H9 (cell line): ENCODE results near the gene ME3. TPM values are rescaled to one million over a fixed set of nuclear protein-coding genes. Genes with fewer than 3 reads are reported as not detected.

Source experiments
- DNase-seq: peaks from one replicate; pipeline ENCODE4 v3.0.0-alpha.2; 2017
- H2AFZ ChIP-seq: one replicate; pipeline ENCODE4 v1.6.1; 2013; ENCODE audit warnings: mild to moderate bottlenecking, low read length, control low read depth, moderate library complexity
- H2AK5ac ChIP-seq: 2 replicates; pipeline ENCODE4 v1.6.1; 2013; ENCODE audit warnings: low read length, control low read depth, mixed read lengths; ENCODE audit not compliant: insufficient read length
- H2BK120ac ChIP-seq: one replicate; pipeline ENCODE4 v1.6.1; 2013; ENCODE audit warnings: low read depth, mild to moderate bottlenecking, low read length, control low read depth, inconsistent platforms; ENCODE audit not compliant: poor library complexity, severe bottlenecking
- H2BK12ac ChIP-seq: 2 replicates; pipeline ENCODE4 v1.6.1; 2013; ENCODE audit warnings: low read length, control low read depth, mixed read lengths, low read depth; ENCODE audit not compliant: insufficient read length
- H2BK15ac ChIP-seq: 2 replicates; pipeline ENCODE4 v1.6.1; 2013; ENCODE audit warnings: low read depth, low read length, control low read depth
- H2BK20ac ChIP-seq: one replicate; pipeline ENCODE4 v1.6.1; 2013; ENCODE audit warnings: low read depth, mild to moderate bottlenecking, low read length, control low read depth, inconsistent platforms; ENCODE audit not compliant: poor library complexity, severe bottlenecking
- H2BK5ac ChIP-seq: 2 replicates; pipeline ENCODE4 v1.6.1; 2013; ENCODE audit warnings: low read length, control low read depth, mixed read lengths; ENCODE audit not compliant: insufficient read length
- H3K14ac ChIP-seq: 2 replicates; pipeline ENCODE4 v1.6.1; 2013; ENCODE audit warnings: low read length, control low read depth; ENCODE audit not compliant: insufficient read depth
- H3K18ac ChIP-seq: 2 replicates; pipeline ENCODE4 v1.6.1; 2013; ENCODE audit warnings: low read depth, mild to moderate bottlenecking, mixed read lengths, low read length, control low read depth; ENCODE audit not compliant: insufficient read length
- H3K23ac ChIP-seq: 2 replicates; pipeline ENCODE4 v1.6.1; 2013; ENCODE audit warnings: low read length, control low read depth, mixed read lengths, low read depth; ENCODE audit not compliant: insufficient read length
- H3K23me2 ChIP-seq: 2 replicates; pipeline ENCODE4 v1.6.1; 2013; ENCODE audit warnings: low read depth, mild to moderate bottlenecking, mixed read lengths, low read length, control low read depth; ENCODE audit not compliant: insufficient read length, poor library complexity, severe bottlenecking
- H3K27ac ChIP-seq: 2 replicates; pipeline ENCODE4 v1.5.1; 2013; ENCODE audit warnings: low read length, control low read depth, mixed read lengths, low read depth; ENCODE audit not compliant: insufficient read length
- H3K27me3 ChIP-seq: 2 replicates; pipeline ENCODE4 v1.6.1; 2013; ENCODE audit warnings: low read length, control low read depth, inconsistent platforms; ENCODE audit not compliant: insufficient read depth
- H3K4ac ChIP-seq: 2 replicates; pipeline ENCODE4 v1.6.1; 2013; ENCODE audit warnings: low read depth, mild to moderate bottlenecking, control low read depth, inconsistent platforms, low read length, moderate library complexity
- H3K4me1 ChIP-seq: 2 replicates; pipeline ENCODE4 v1.6.1; 2013; ENCODE audit warnings: low read length, control low read depth, inconsistent platforms; ENCODE audit not compliant: insufficient read depth
- H3K4me2 ChIP-seq: 2 replicates; pipeline ENCODE4 v1.6.1; 2013; ENCODE audit warnings: low read length, control low read depth, mixed read lengths; ENCODE audit not compliant: insufficient read length, insufficient read depth
- H3K56ac ChIP-seq: 2 replicates; pipeline ENCODE4 v1.6.1; 2013; ENCODE audit warnings: low read depth, mild to moderate bottlenecking, mixed read lengths, low read length, control low read depth; ENCODE audit not compliant: insufficient read length
- H3K79me1 ChIP-seq: 2 replicates; pipeline ENCODE4 v1.6.1; 2013; ENCODE audit warnings: low read depth, mild to moderate bottlenecking, moderate library complexity, low read length, control low read depth, inconsistent platforms; ENCODE audit not compliant: insufficient read depth, poor library complexity, severe bottlenecking
- H3K79me2 ChIP-seq: 2 replicates; pipeline ENCODE4 v1.6.1; 2013; ENCODE audit warnings: low read length, control low read depth, inconsistent platforms; ENCODE audit not compliant: insufficient read depth
- H3K9ac ChIP-seq: 2 replicates; pipeline ENCODE4 v1.6.1; 2013; ENCODE audit warnings: low read length, control low read depth, mixed read lengths; ENCODE audit not compliant: insufficient read length; ENCODE audit errors: extremely low read depth
- H3K9me3 ChIP-seq: one replicate; pipeline ENCODE4 v1.6.1; 2013; ENCODE audit warnings: low read depth, low read length, inconsistent platforms; ENCODE audit not compliant: control insufficient read depth
- H3T11ph ChIP-seq: one replicate; pipeline ENCODE4 v1.6.1; 2013; ENCODE audit warnings: mild to moderate bottlenecking, low read length, control low read depth, inconsistent platforms
- H4K20me1 ChIP-seq: one replicate; pipeline ENCODE4 v1.6.1; 2013; ENCODE audit not compliant: control insufficient read depth, insufficient read length, insufficient read depth
- H4K5ac ChIP-seq: 2 replicates; pipeline ENCODE4 v1.6.1; 2013; ENCODE audit warnings: low read depth, mild to moderate bottlenecking, mixed read lengths, low read length, control low read depth; ENCODE audit not compliant: insufficient read length
- H4K8ac ChIP-seq: replicated peaks from 2 replicates; pipeline ENCODE4 v1.6.1; 2013; ENCODE audit warnings: low read length, control low read depth, mixed read lengths, low read depth; ENCODE audit not compliant: insufficient read length
- H4K91ac ChIP-seq: 2 replicates; pipeline ENCODE4 v1.6.1; 2013; ENCODE audit warnings: low read depth, mild to moderate bottlenecking, moderate library complexity, mixed read lengths, low read length, control low read depth; ENCODE audit not compliant: insufficient read length
- H3K27ac Mint-ChIP-seq, 3 experiments: 2 replicates in 2 of 3; 3 replicates in 1 of 3; pipeline ENCODE4 v1.8.0; 2020 to 2021; ENCODE audit warnings: mixed read lengths in 3 of 3, mild to moderate bottlenecking in 1 of 3, moderate library complexity in 1 of 3
- H3K27me3 Mint-ChIP-seq: 2 replicates; pipeline ENCODE4 v1.8.0; 2021; ENCODE audit warnings: low read depth, mild to moderate bottlenecking, moderate library complexity, mixed read lengths
- H3K36me3 Mint-ChIP-seq, 3 experiments: 2 replicates in 2 of 3; 3 replicates in 1 of 3; pipeline ENCODE4 v1.8.0; 2020 to 2021; ENCODE audit warnings: low read depth in 3 of 3, mixed read lengths in 3 of 3; ENCODE audit not compliant: insufficient read depth in 1 of 3
- H3K4me1 Mint-ChIP-seq, 2 experiments: 2 replicates each; pipeline ENCODE4 v1.8.0; 2020; ENCODE audit warnings: mixed read lengths in 2 of 2
- H3K4me3 Mint-ChIP-seq, 2 experiments: 2 replicates in 1 of 2; 3 replicates in 1 of 2; pipeline ENCODE4 v1.8.0; 2020 to 2021; ENCODE audit warnings: mild to moderate bottlenecking in 2 of 2, mixed read lengths in 2 of 2, moderate library complexity in 1 of 2
- H3K9me3 Mint-ChIP-seq, 2 experiments: 2 replicates in 1 of 2; 3 replicates in 1 of 2; pipeline ENCODE4 v1.8.0; 2020; ENCODE audit warnings: mild to moderate bottlenecking in 2 of 2, mixed read lengths in 2 of 2, moderate library complexity in 1 of 2
- total RNA-seq: library from RNA; stranded (reverse); gene quantifications from 2 replicates; pipeline ENCODE4 v1.2.1, GENCODE V29; 2021
- TF ChIP-seq, protein P1 (sequence below): fragments of 200-600 bp; sonication (generic); conservative IDR thresholded peaks from 3 replicates; pipeline ENCODE4 v1.8.0; 2021; ENCODE audit warnings: antibody characterized with exemption, mild to moderate bottlenecking

ME3 gene
- total RNA-seq, 1 experiment from 2014 or later: 2.8 TPM

DNA sequence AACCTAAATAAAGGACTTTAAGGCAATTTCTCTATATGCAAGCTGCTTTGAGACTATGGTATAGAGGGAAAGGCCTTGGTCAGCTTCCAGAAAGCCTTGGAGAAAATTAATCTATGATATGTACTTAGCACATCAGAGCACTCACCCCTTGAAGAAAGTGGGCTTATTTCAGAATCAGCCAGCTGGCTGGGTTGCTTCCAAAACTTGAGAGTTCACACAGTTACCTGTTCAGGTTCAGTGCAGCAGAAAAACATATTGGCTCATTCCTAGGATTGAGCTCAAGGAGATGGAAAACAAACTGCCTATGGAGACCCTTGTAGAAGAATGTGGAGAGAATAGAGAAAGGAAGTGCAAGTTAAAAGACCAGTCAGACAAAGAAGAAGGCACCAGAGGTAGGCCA lies 275.1 kb downstream of the ME3 start:
- Histone ChIP-seq H3K9ac (no peak overlapping the region), H3K9me3 (no peaks in the 10 kb centered on the region), H2BK12ac (no peak overlapping the region), H2AK5ac (no peak overlapping the region), H3K56ac (no peak overlapping the region), H3K4ac (no peak overlapping the region), H2BK5ac (no peak overlapping the region), H3K4me1 (peaks cover 5% of the 10 kb centered on the region; the same call in 1 of the 2 replicates), H2BK20ac (no peak overlapping the region), H3K14ac (no peak overlapping the region), H3K27me3 (no peaks in the 10 kb centered on the region), H3K18ac (no peak overlapping the region), H4K91ac (no peak overlapping the region), H3K27ac (no peak overlapping the region), H3K23me2 (no peaks in the 10 kb centered on the region), H3K23ac (no peak overlapping the region), H2BK120ac (no peak overlapping the region), H2BK15ac (no peak overlapping the region), H3K79me2 (no peaks in the 10 kb centered on the region), H4K5ac (no peak overlapping the region), H3T11ph (no peak overlapping the region), H2AFZ (no peak overlapping the region), H4K8ac (no peak overlapping the region), H4K20me1 (no peaks in the 10 kb centered on the region), H3K4me2 (no peak overlapping the region), H3K79me1 (no peaks in the 10 kb centered on the region)
- peaks cover 14 to 15% of the 10 kb centered on the region in 2 experiments for H3K4me1 Mint-ChIP-seq
- H3K27ac Mint-ChIP-seq: no peak overlapping the region
- TF ChIP-seq, protein P1, sequence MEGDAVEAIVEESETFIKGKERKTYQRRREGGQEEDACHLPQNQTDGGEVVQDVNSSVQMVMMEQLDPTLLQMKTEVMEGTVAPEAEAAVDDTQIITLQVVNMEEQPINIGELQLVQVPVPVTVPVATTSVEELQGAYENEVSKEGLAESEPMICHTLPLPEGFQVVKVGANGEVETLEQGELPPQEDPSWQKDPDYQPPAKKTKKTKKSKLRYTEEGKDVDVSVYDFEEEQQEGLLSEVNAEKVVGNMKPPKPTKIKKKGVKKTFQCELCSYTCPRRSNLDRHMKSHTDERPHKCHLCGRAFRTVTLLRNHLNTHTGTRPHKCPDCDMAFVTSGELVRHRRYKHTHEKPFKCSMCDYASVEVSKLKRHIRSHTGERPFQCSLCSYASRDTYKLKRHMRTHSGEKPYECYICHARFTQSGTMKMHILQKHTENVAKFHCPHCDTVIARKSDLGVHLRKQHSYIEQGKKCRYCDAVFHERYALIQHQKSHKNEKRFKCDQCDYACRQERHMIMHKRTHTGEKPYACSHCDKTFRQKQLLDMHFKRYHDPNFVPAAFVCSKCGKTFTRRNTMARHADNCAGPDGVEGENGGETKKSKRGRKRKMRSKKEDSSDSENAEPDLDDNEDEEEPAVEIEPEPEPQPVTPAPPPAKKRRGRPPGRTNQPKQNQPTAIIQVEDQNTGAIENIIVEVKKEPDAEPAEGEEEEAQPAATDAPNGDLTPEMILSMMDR: no peak
- no peak overlapping the region for H3K4me3 Mint-ChIP-seq
- no peaks in the 10 kb centered on the region for H3K27me3 Mint-ChIP-seq
- no peaks in the 10 kb centered on the region for H3K9me3 Mint-ChIP-seq
- no peaks in the 10 kb centered on the region for H3K36me3 Mint-ChIP-seq
- no peak for DNase-seq
